Thyroid gland (tissue), 4 donors: ENCODE measurements around the gene MTSS2.

Source experiments
- POLR2A ChIP-seq, 2 donors: fragments of 450-650 bp; IDR thresholded peaks; one replicate each; pipeline ENCODE4 v1.6.1; 2017; ENCODE audit warnings: antibody characterized with exemption in 2 of 2, mild to moderate bottlenecking in 2 of 2, moderate library complexity in 1 of 2
- TF ChIP-seq, protein P1 (sequence below), 6 experiments: fragments of 200-600 bp in 3 of 6; fragments of 450-650 bp in 3 of 6; sonication (generic) in 3 of 6; IDR thresholded peaks; one replicate each; pipeline ENCODE4 v1.5.1; 2016 to 2019; ENCODE audit warnings: antibody characterized with exemption in 6 of 6, mild to moderate bottlenecking in 2 of 6, inconsistent platforms in 1 of 6, moderate library complexity in 1 of 6

DNA sequence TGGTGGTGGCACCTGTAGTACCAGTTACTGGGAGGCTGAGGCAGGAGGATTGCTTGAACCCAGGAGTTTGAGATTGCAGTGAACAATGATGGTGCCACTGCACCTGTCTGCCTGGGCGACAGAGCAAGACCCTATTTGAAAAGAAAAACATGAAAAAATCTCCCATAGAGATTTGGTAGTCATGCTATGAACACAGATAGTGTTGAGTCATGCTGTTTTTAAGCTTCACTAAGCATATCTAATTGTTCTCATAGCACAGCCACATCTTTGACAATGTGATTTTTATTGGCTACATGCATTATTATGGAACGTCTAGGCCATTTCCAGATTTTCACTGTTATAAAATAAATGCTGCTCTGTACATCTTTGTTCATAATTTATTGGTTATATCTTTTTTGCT is 33.5 kb downstream of the MTSS2 start:
- TF ChIP-seq, protein P1, sequence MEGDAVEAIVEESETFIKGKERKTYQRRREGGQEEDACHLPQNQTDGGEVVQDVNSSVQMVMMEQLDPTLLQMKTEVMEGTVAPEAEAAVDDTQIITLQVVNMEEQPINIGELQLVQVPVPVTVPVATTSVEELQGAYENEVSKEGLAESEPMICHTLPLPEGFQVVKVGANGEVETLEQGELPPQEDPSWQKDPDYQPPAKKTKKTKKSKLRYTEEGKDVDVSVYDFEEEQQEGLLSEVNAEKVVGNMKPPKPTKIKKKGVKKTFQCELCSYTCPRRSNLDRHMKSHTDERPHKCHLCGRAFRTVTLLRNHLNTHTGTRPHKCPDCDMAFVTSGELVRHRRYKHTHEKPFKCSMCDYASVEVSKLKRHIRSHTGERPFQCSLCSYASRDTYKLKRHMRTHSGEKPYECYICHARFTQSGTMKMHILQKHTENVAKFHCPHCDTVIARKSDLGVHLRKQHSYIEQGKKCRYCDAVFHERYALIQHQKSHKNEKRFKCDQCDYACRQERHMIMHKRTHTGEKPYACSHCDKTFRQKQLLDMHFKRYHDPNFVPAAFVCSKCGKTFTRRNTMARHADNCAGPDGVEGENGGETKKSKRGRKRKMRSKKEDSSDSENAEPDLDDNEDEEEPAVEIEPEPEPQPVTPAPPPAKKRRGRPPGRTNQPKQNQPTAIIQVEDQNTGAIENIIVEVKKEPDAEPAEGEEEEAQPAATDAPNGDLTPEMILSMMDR (IDR thresholded peaks at IDR 0.05): no peak
- TF ChIP-seq POLR2A (IDR thresholded peaks at IDR 0.05): no peak
